Loucy (cell line): ENCODE results near the gene KIF18B.

ENCODE experiments used
- CTCF ChIP-seq: fragments of 200-600 bp; sonication (generic); conservative IDR thresholded peaks from 2 replicates; pipeline ENCODE4 v1.5.1; 2014; ENCODE audit warnings: mild to moderate bottlenecking, antibody characterized with exemption, low read length
- EZH2phosphoT487 ChIP-seq: fragments of 200-600 bp; IDR thresholded peaks from 2 replicates; pipeline ENCODE4 v1.6.1; 2018; ENCODE audit warnings: antibody characterized with exemption, mild to moderate bottlenecking, moderate library complexity, borderline replicate concordance

- TF ChIP-seq CTCF, result no peak
- no peak for TF ChIP-seq EZH2phosphoT487
Observed at GRCh38 chr17:44899074-44899782, 48.3 kb downstream of the KIF18B start, which contains the start of gene EFTUD2.
